Measurements from ENCODE around the gene UTRN.

The UTRN gene

DNA sequence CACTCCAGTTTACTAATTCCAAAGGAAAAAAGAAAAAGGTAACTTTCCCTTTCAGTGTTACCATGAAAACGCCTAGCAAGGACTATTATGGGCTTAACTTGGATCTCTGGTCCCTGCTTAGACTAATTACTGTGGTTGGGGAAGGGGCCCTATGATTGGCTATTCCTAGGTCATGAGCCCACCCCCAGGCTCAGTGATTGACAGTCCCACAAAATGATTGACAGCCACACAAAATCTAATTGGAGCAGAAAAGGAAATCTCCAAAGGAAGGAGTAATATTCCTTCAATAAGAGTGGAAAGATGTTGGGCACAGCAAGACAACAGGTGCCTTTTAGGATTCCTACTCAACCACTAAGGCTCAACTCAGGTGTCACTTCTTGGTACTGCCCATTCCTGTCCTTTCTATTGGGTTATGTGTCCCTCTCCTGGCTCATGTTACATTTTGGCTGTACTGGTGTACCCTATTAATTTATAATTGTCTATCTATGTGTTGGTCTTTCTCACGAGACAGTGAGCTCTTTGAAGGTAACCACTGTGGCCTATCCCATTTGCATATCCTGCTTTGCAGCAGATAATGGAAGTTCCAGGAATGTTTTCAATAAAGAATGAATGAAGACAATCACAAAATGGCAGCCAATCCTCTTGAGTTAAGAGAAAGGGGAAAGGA lies 5.5 kb upstream of the UTRN start:
- in situ Hi-C loops (cut with MboI; ENCODE audit: low sequenced_read_pairs) = no loop called here

GRCh38 chr6:144283646-144284477 lies 1.3 kb upstream of the UTRN start:
- in situ Hi-C loops (cut with MboI; ENCODE audit: low sequenced_read_pairs) = no loop called here

DNA sequence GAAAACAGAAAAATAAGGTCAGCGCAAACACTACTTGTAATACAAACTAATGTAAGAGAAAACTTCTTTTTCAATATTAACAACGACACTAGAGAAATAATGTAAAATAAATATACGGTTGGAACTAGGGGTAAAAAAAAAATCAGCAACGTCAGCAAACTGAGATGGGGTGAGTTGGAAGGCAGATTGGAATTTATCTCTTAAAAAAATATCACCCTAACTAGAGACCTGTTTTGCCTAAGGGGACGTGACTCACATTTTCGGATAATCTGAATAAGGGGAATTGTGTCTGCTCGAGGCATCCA lies 705 bp upstream of the UTRN start:
- in situ Hi-C loops (cut with MboI; ENCODE audit: low sequenced_read_pairs) = no loop called here

- in situ Hi-C loops (cut with MboI; ENCODE audit: low sequenced_read_pairs) = no loop called here
Measured at GRCh38 chr6:144285548-144285797, 338 bp downstream of the UTRN start.

GRCh38 chr6:144285798-144286502 lies 815 bp downstream of the UTRN start:
- in situ Hi-C loops (cut with MboI; ENCODE audit: low sequenced_read_pairs) = no loop called here

DNA sequence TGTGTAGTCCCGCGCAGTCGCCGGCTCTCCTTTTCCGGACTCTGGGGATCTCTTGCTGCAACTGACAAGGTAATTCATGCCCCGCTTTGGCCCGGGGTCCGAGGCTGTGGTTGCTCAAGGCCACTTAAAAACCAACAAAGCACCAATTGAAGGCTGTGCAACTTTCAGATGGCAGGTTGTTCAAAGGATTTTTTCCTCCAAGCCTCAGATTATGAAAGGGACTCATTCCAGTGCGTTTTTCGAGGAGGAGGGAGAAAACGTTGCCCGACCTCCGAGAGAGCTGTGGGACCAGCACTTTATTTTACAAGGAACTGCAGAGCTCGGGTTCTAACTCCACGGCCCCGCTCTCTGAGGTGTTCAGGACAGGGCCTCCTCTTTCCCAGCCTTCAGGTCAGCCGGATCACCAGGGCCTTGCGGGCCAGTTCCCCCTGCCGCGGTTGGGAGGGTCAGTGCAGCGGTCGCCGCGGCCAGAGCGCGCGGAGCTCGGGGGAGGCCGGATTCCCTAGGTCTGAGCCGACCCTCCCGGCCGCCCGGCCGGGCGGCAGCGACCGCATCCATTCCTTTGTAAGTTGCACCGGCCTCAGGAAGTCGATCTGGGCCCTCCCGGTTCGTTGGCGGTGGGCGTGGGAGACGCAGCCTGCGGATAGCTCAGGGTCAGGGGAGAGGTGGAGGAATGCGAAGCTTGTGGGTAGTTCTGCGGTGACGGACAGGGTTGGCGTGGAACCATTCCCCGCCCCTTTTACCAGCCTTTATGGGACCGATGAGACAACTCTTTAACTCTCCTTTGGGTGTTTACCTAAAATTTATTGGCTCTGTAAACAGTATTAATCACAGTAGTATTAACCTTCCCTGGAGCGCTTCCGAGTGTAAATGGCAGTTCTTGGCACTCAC lies 1.6 kb downstream of the UTRN start:
- in situ Hi-C loops (cut with MboI; ENCODE audit: low sequenced_read_pairs) = no loop called here

- in situ Hi-C loops (cut with MboI; ENCODE audit: low sequenced_read_pairs) = no loop called here
Measured at GRCh38 chr6:144289006-144289405, 3.9 kb downstream of the UTRN start.

DNA sequence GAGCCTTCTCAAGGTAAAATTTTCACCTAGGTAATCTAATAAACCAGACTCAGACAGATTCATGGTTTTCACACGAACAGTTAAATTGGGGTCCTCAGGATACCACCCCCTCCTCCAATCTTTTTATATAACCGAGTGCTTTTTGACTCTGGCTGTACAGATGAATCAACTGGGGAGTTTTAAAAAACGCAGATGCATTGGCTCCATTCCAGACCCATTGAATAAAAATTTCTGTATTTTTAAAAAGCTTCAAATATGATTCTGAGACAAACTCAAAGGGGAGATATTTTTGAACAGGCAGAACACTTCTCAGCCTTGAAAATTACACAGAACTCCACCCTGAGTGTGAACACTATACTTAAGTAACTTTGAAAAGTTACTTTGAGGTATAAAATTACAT lies 7.2 kb downstream of the UTRN start:
- in situ Hi-C loops (cut with MboI; ENCODE audit: low sequenced_read_pairs) = no loop called here

- in situ Hi-C loops (cut with MboI; ENCODE audit: low sequenced_read_pairs) = no loop called here
Measured at GRCh38 chr6:144294016-144294415, 8.9 kb downstream of the UTRN start.

- in situ Hi-C loops (cut with MboI; ENCODE audit: low sequenced_read_pairs) = no loop called here
Measured at GRCh38 chr6:144295211-144295610, 10.1 kb downstream of the UTRN start.

DNA sequence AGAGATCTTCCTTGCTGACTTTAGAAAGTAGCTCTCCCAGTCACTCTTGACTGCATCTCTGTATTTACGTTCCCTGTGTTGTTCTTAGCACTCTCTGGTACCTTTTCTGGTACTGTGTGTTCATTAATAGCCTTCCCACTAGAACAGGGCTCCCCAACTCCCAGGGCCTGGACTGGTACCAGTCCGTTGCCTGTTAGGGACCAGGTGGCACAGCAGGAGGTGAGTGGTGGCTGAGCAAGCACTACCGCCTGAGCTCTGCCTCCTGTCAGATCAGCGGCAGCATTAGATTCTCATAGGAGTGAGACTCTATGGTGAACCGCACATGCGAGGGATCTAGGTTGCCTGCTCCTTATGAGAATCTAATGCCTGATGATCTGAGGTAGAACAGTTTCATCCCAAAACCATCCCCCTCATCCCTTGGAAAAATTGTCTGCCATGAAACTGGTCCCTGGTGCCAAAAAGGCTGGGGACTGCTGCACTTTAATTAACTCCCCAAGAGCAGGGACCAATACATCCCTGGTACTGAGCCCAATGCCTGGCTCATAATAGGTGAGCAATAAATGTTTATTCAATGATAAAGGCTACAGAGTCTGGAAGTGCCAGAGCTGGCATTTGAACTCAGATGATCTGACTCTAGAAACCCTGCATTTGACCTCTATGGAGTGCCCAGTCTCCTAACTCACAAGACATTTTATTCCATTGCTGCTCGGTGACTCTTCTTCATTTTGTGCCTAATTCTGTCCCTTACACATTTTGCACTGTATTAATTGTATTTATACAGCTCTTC lies 11.0 kb downstream of the UTRN start:
- in situ Hi-C loops (cut with MboI; ENCODE audit: low sequenced_read_pairs) = no loop called here

DNA sequence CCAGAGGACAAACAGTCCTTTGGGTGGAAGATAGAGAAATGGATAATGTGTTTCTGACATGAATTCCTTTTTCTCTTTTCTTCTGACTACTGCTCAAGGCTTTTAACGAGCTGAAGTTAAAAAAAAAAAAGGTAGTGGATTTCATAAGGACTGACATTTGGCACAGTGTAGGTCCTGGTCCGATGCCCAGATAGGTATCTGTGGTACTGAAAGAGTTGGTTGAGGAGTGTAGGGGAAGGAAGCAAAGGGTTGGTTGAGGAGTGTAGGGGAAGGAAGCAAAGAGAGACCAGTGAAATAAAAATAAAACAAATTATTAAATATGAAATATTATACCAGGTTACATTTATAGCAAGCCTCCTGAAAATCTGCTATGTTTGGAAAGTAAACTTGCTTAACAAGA lies 11.8 kb downstream of the UTRN start:
- in situ Hi-C loops (cut with MboI; ENCODE audit: low sequenced_read_pairs) = no loop called here

DNA sequence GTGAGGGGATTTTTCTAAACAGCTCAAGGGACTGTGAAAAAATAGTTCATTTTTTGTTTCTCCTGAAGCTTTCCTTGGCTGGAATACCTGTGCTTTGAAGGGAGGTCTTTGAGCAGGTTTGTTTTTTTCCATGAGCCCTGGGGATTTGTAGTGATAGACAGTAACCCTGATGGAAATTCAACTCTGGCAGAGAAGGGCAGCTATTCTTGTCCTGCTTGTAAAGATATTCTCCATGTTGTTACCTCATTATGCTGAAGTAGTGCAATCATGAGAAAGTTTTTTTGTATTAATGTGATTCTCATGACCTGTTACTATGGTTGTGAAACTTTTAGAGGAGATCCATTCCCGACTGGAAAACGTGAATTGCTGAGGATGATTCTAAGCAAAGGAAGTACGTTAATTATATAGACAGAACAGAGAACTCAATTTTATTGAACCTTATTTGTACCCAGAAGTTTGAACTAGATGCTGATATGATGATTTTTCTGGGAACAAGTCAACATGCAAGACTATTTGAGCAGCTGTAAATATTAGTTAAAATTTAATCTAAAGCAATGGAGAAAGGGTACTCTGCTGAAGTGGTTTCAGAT lies 12.5 kb downstream of the UTRN start:
- in situ Hi-C loops (cut with MboI; ENCODE audit: low sequenced_read_pairs) = no loop called here

DNA sequence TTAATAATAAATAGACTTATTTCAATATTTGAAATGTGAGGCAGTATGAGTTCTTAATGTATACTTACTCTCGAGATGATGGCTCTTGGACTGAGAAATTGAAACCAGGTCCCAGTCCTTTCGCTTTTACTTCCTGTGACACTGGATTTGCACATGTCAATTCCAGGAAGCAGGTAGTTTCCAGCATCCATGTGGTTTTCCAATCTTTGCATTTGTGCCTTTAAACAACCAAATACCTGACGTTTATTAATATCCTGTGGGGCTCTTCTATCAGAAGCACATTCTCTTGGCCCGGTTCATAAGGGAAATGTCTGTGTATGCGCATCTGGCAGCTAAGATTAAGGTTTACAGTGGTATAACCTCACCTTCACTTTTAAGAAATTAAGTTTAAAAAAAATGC lies 13.1 kb downstream of the UTRN start:
- in situ Hi-C loops (cut with MboI; ENCODE audit: low sequenced_read_pairs) = no loop called here

GRCh38 chr6:144298916-144299315 lies 13.8 kb downstream of the UTRN start:
- in situ Hi-C loops (cut with MboI; ENCODE audit: low sequenced_read_pairs) = no loop called here

- in situ Hi-C loops (cut with MboI; ENCODE audit: low sequenced_read_pairs) = no loop called here
Measured at GRCh38 chr6:144302701-144303372, 17.7 kb downstream of the UTRN start.

DNA sequence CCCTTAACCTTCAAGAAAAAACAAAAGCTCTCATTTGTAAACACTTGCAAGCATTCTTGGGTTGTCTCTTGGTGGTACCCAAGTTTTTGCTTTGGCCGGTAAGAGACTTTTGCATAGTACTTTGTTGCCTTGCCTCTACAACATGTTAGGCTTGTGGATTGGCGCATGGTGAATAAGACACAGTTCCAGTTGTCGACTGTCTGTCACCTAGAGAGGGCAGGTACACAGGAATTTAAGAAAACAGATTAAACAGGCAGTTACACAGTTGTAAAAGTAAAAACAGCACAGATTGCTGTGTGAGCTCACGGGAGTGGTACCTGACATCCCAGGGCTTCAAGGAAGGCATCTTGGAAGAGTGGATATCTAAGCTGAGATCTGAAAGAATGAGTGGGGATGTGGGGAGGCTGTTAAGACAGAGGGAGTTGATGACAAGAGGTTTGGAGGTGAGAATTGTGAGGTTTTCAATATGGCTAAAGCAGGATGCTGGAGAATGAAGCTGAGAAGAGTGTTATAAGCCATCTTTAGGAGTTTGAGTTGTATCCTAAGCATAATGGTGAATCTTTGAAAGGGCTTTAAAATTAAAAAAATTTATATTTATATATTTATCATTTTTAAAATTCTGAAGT lies 19.2 kb downstream of the UTRN start:
- in situ Hi-C loops (cut with MboI; ENCODE audit: low sequenced_read_pairs) = no loop called here

DNA sequence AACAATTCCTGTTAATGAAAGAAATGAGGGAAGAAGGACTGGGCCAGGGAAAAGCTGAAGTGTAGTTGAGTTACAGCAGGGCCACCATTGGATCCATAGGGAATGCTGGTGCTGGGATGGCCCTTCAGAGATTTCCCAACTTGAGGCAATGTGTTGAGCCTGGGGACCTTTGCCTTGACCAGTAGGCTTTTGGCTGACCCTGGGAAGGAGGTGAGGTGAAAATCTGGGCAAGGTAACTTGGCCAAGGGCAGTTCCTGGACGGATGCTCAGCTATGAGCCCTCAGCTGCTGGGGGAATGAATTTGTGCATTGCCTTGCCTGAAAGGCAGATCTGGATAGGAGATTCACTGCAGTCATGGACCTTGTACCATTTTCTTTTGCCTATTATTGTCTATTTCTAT lies 20.4 kb downstream of the UTRN start:
- in situ Hi-C loops (cut with MboI; ENCODE audit: low sequenced_read_pairs) = no loop called here

DNA sequence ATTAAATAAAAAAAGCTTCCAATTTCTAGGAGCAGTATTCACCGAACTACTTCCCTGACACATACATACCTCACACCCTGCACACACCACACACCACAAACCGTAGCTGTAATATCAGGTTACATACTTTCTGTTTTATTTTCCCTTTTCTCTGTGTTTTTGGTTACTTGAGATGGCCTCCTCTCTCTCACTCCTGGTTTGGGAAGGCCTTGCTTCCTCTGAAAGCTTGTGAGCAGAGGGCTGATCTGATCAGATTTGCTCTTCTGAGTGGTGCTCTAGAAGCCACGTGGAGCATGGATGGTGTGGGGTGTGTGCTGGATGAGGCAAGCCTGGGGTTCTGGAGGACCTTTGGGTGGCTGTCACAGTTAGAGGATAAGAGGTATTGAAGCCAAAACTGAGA lies 20.9 kb downstream of the UTRN start:
- in situ Hi-C loops (cut with MboI; ENCODE audit: low sequenced_read_pairs) = no loop called here
